ENCODE measurements around the gene RAB26.

DNA sequence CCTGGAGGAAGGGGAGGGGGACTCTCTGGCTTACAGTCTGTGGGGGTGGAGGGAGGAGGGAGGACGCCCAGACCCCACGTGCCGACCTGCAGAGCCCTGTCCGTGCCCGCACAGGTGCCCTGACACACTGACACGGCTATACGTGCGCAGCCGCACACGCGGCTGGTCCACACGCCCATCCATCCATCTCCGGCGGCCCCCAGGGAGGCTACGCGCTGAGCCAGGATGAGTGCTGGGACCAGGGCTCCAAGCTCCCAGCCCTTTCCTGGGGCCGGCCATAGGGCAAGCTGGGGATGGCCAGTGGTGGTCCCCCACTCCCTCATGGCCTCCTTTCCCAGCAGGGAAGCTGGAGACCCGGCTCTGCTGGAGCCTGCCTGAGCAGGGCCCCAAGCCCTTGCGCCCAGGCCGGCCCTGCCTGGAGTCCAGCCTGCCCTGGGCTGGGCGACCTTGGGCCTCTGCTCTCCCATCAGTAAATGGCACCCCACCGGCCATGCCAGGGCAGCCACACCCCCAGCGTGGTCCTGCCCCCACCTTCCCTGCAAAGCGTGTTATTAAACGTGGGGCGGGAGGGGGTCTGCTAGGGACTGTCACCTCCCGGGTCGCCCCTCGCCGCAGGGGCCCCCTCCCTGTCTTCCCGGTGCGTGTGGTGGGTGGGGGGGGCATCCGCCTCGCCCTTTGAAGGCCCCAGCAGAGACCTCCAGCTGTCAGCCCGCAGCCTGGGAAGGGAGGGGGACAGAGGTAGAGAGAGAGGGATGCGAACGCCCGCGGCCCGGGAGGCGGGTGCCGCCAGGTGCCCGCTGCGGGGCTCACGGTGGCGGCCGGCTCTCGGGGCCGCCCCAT lies 47.1 kb downstream of the RAB26 start:
- no peak for TF ChIP-seq CTCF (IDR thresholded peaks at IDR 0.05)
- no peak for TF ChIP-seq POLR2A (IDR thresholded peaks at IDR 0.05)
